Epidermal melanocyte (primary cell): Measurements from ENCODE around the gene BCDIN3D.
"Not testable (repeated sequence)": the region's sequence is repeated elsewhere in the genome, so short reads cannot be mapped to it uniquely, and the experiment has no call there.

Experiments
- DNase-seq: peaks from one replicate; pipeline ENCODE4 v3.0.0; 2011; ENCODE audit warnings: low spot score; ENCODE audit not compliant: insufficient read length

BCDIN3D gene

GRCh38 chr12:49877066-49877465, 34.2 kb upstream of the BCDIN3D start:
- DNase-seq: peak; percentile 0

- no peak for DNase-seq
Observed at GRCh38 chr12:49876070-49876469, 33.2 kb upstream of the BCDIN3D start.

- peak; percentile 1 for DNase-seq
Observed at GRCh38 chr12:49875115-49875720, 32.3 kb upstream of the BCDIN3D start.

GRCh38 chr12:49874142-49874897, 31.4 kb upstream of the BCDIN3D start:
- DNase-seq: peak; percentile 17

- no peak for DNase-seq
Observed at GRCh38 chr12:49873361-49873934, 30.5 kb upstream of the BCDIN3D start.

GRCh38 chr12:49872781-49873181, 29.9 kb upstream of the BCDIN3D start:
- no peak for DNase-seq

- DNase-seq: no peak
Observed at GRCh38 chr12:49872381-49872780, 29.5 kb upstream of the BCDIN3D start.

- not testable (repeated sequence) for DNase-seq
Observed at GRCh38 chr12:49871811-49872251, 28.9 kb upstream of the BCDIN3D start.

GRCh38 chr12:49871263-49871561, 28.3 kb upstream of the BCDIN3D start:
- DNase-seq: no peak

GRCh38 chr12:49870501-49871262, 27.8 kb upstream of the BCDIN3D start:
- DNase-seq: no peak

GRCh38 chr12:49869816-49870500, 27.1 kb upstream of the BCDIN3D start:
- no peak for DNase-seq

GRCh38 chr12:49868952-49869815, 26.3 kb upstream of the BCDIN3D start:
- no peak for DNase-seq

- no peak for DNase-seq
Observed at GRCh38 chr12:49868449-49868848, 25.5 kb upstream of the BCDIN3D start.

GRCh38 chr12:49867570-49868341, 24.9 kb upstream of the BCDIN3D start:
- no peak for DNase-seq

GRCh38 chr12:49866859-49867569, 24.1 kb upstream of the BCDIN3D start:
- DNase-seq: peak; percentile 88

GRCh38 chr12:49865782-49866135, 22.9 kb upstream of the BCDIN3D start:
- no peak for DNase-seq

GRCh38 chr12:49865109-49865781, 22.3 kb upstream of the BCDIN3D start:
- no peak for DNase-seq

- no peak for DNase-seq
Observed at GRCh38 chr12:49864798-49865090, 21.8 kb upstream of the BCDIN3D start.
